A549 (cell line): ENCODE measurements around the gene FAM200C. TPM values are rescaled to one million over a fixed set of nuclear protein-coding genes. Genes with fewer than 3 reads are reported as not detected.

Source experiments
- ATAC-seq, 2 experiments: fragments of 200-7000 bp in 1 of 2; fragments of >200 bp in 1 of 2; cut with Nextera tagmentation in 1 of 2; cut with Tn5 transposase in 1 of 2; 3 replicates each; pipeline versions ENCODE4 v1.8.0 to v1.9.1; 2018 to 2020; ENCODE audit warnings: mild to moderate bottlenecking in 1 of 2, moderate library complexity in 1 of 2
- CTCF ChIA-PET: fragments of 300-600 bp; sonication (Branson Sonifier 250); formaldehyde crosslinking; extraction: SDS; loops from one replicate; lab custom pipeline; 2021; ENCODE audit warnings: antibody characterized with exemption, inconsistent platforms; lab: Yijun Ruan, JAX
- POLR2A ChIA-PET: fragments of 350-600 bp; formaldehyde crosslinking; extraction: SDS; loops from one replicate; lab custom pipeline; 2021; ENCODE audit warnings: antibody characterized with exemption, inconsistent platforms; lab: Yijun Ruan, JAX
- DNase-seq, 2 experiments: peaks; one replicate each; pipeline versions ENCODE4 v3.0.0 to v3.0.0-alpha.2; 2011 to 2016; ENCODE audit warnings: low read depth in 1 of 2, low spot score in 1 of 2
- FAIRE-seq: peaks from 2 replicates; lab custom pipeline; 2011; peaks lifted over from hg19 to GRCh38; lab: Jason Lieb, UNC
- H3K27ac ChIP-seq, 2 experiments: fragments of >200 bp; sonication (Bioruptor Twin); formaldehyde crosslinking; 3 replicates each; pipeline ENCODE4 v1.5.1; 2016 to 2017
- H3K4me1 ChIP-seq: fragments of >200 bp; sonication (Bioruptor Twin); formaldehyde crosslinking; 3 replicates; pipeline ENCODE4 v1.6.1; 2016
- H3K4me2 ChIP-seq: fragments of >200 bp; sonication (Bioruptor Twin); formaldehyde crosslinking; 3 replicates; pipeline ENCODE4 v1.6.1; 2016
- H3K4me3 ChIP-seq: fragments of >200 bp; sonication (Bioruptor Twin); formaldehyde crosslinking; 3 replicates; pipeline ENCODE4 v1.5.1; 2016
- H3K9me3 ChIP-seq: fragments of >200 bp; sonication (Bioruptor Twin); formaldehyde crosslinking; 3 replicates; pipeline ENCODE4 v1.6.1; 2016
- CBX2 ChIP-seq: fragments of 200-600 bp; sonication (generic); IDR thresholded peaks from 2 replicates; pipeline ENCODE4 v1.6.1; 2016; ENCODE audit warnings: low read depth, mild to moderate bottlenecking, borderline replicate concordance
- CEBPB ChIP-seq, 2 experiments: fragments of >200 bp in 1 of 2; sonication (Bioruptor Twin) in 1 of 2; formaldehyde crosslinking in 1 of 2; IDR thresholded peaks; 2 replicates each; pipeline ENCODE4 v1.6.1; 2012 to 2016
- CHD4 ChIP-seq: fragments of 200-600 bp; sonication (generic); IDR thresholded peaks from 2 replicates; pipeline ENCODE4 v1.6.1; 2016; ENCODE audit warnings: antibody characterized with exemption, mild to moderate bottlenecking, borderline replicate concordance
- EHMT2 ChIP-seq: fragments of 200-600 bp; sonication (generic); IDR thresholded peaks from 2 replicates; pipeline ENCODE4 v1.6.1; 2016; ENCODE audit warnings: antibody characterized with exemption, low read depth, mild to moderate bottlenecking, moderate library complexity
- EP300 ChIP-seq, 2 experiments: fragments of >200 bp; sonication (Bioruptor Twin); formaldehyde crosslinking; IDR thresholded peaks; 2 replicates in 1 of 2; 3 replicates in 1 of 2; pipeline ENCODE4 v1.6.1; 2016 to 2017
- FOSL2 ChIP-seq, 2 experiments: fragments of 450-650 bp in 1 of 2; fragments of >200 bp in 1 of 2; sonication (Bioruptor Twin) in 1 of 2; formaldehyde crosslinking; IDR thresholded peaks; 2 replicates each; pipeline versions ENCODE4 v1.5.0 to v1.6.1; 2016 to 2020; ENCODE audit warnings: mild to moderate bottlenecking in 1 of 2, moderate library complexity in 1 of 2
- HEYL ChIP-seq: fragments of 250-450 bp; sonication (Bioruptor Pico); IDR thresholded peaks from 2 replicates; pipeline ENCODE4 v1.8.0; 2021; ENCODE audit warnings: mild to moderate bottlenecking, moderate library complexity
- HOXA7 ChIP-seq: fragments of 250-450 bp; sonication (Bioruptor Pico); IDR thresholded peaks from 2 replicates; pipeline ENCODE4 v1.5.0; 2020; ENCODE audit warnings: mild to moderate bottlenecking, moderate library complexity
- KDM5A ChIP-seq: fragments of 200-600 bp; sonication (generic); IDR thresholded peaks from 2 replicates; pipeline ENCODE4 v1.6.1; 2016; ENCODE audit warnings: antibody characterized with exemption, mild to moderate bottlenecking
- MAFK ChIP-seq: fragments of 450-650 bp; IDR thresholded peaks from 2 replicates; pipeline ENCODE4 v1.6.1; 2014; ENCODE audit not compliant: partially characterized antibody
- MAZ ChIP-seq: fragments of 150-350 bp; IDR thresholded peaks from 2 replicates; pipeline ENCODE4 v1.6.1; 2014; ENCODE audit warnings: antibody characterized with exemption, low read depth, low read length, borderline replicate concordance
- NPAS2 ChIP-seq: fragments of 250-450 bp; sonication (Bioruptor Pico); IDR thresholded peaks from 2 replicates; pipeline ENCODE4 v1.8.0; 2022; ENCODE audit warnings: mild to moderate bottlenecking, moderate library complexity, borderline replicate concordance
- PHF8 ChIP-seq: fragments of 200-600 bp; sonication (generic); IDR thresholded peaks from 2 replicates; pipeline ENCODE4 v1.6.1; 2016; ENCODE audit warnings: low read depth, mild to moderate bottlenecking, antibody characterized with exemption, moderate library complexity, borderline replicate concordance
- SREBF2 ChIP-seq: fragments of 450-650 bp; IDR thresholded peaks from 2 replicates; pipeline ENCODE4 v1.6.1; 2014; ENCODE audit warnings: mild to moderate bottlenecking, moderate library complexity
- TFCP2L1 ChIP-seq: fragments of 250-450 bp; sonication (Bioruptor Pico); IDR thresholded peaks from 2 replicates; pipeline ENCODE4 v1.5.0; 2021; ENCODE audit warnings: mild to moderate bottlenecking
- ZSCAN20 ChIP-seq: fragments of 250-450 bp; sonication (Bioruptor Pico); IDR thresholded peaks from 2 replicates; pipeline ENCODE4 v1.8.0; 2022; ENCODE audit warnings: mild to moderate bottlenecking, moderate library complexity
- WGBS: methylation state at CpG from one replicate; pipeline ENCODE4 v1.1.6; 2017; ENCODE audit errors: missing lambda C conversion rate; 5-methylcytosine and 5-hydroxymethylcytosine counted together
- polyA plus RNA-seq, 4 experiments: library from polyadenylated mRNA; depleted of rRNA in 3 of 4; stranded (reverse); fragments of >200 nt; fragmentation: RNase III in 1 of 4; extraction: RNeasy Plus Mini Kit Qiagen cat#74134 plus additional on column Dnase treatment in 1 of 4; gene quantifications; 2 replicates in 3 of 4; 3 replicates in 1 of 4; pipeline ENCODE4 v1.2.3, GENCODE V29; 2011 to 2017
- TF ChIP-seq, protein P1 (sequence below): fragments of 150-350 bp; IDR thresholded peaks from 2 replicates; pipeline ENCODE4 v1.6.1; 2014; ENCODE audit warnings: low read depth, mild to moderate bottlenecking, low read length
- TF ChIP-seq, protein P2 (sequence below): fragments of 250-450 bp; sonication (Bioruptor Pico); IDR thresholded peaks from 2 replicates; pipeline ENCODE4 v1.5.0; 2021; ENCODE audit warnings: mild to moderate bottlenecking, moderate library complexity, borderline replicate concordance
- TF ChIP-seq, protein P3 (sequence below): fragments of >200 bp; sonication (Bioruptor Twin); formaldehyde crosslinking; IDR thresholded peaks from 3 replicates; pipeline ENCODE4 v1.5.1; 2016
- TF ChIP-seq, protein P4 (sequence below): IDR thresholded peaks from 2 replicates; pipeline ENCODE4 v1.6.1; 2012
- TF ChIP-seq, protein P5 (sequence below): fragments of >200 bp; sonication (Bioruptor Twin); formaldehyde crosslinking; IDR thresholded peaks from 2 replicates; pipeline ENCODE4 v1.6.1; 2016
- TF ChIP-seq, protein P6 (sequence below): fragments of >200 bp; sonication (Bioruptor Twin); formaldehyde crosslinking; IDR thresholded peaks from 3 replicates; pipeline ENCODE4 v1.6.1; 2016

The FAM200C gene
- polyA plus RNA-seq, 2 of the 4 experiments (the other 2 are of a cell fraction), result 2.7 to 4.3 TPM

DNA sequence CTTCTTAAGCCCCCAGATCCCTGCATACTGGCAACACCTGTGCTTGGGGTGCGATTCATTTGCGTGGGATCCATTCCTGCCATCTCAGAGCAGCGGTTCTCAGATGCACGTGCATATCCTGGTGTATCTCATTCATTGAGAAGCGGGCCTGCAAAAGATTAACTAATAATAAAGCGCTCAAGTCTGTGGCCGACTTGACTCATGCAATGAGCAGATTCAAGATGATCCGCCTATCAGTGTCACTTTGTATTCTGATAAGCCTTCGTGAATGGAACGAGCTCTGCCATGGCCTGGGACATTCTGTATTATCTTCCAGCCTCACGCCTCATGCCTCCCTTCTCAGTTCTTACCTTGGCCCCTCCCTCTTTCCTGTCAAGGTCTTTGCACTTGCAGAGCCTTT lies 51.8 kb downstream of the FAM200C start:
- no peak overlapping the region for H3K4me2 ChIP-seq
- ChIA-PET CTCF (interaction anchor here (0.9 to 10.1 kb wide), 7 partner anchors 18 to 326 kb away, joined by 3 to 244 read pairs (median 3); no protein-coding TSS in a partner anchor), POLR2A (no interaction called here)
- DNase-seq (no peak), FAIRE-seq (no peak), ATAC-seq (no peak)
- no peak overlapping the region for H3K27ac ChIP-seq
- 83% methylated on average over 11 of the region's 11 CpGs for WGBS
- no peak overlapping the region for H3K4me3 ChIP-seq
- no peak for TF ChIP-seq MAFK
- no peak for TF ChIP-seq EHMT2
- TF ChIP-seq, protein P1, sequence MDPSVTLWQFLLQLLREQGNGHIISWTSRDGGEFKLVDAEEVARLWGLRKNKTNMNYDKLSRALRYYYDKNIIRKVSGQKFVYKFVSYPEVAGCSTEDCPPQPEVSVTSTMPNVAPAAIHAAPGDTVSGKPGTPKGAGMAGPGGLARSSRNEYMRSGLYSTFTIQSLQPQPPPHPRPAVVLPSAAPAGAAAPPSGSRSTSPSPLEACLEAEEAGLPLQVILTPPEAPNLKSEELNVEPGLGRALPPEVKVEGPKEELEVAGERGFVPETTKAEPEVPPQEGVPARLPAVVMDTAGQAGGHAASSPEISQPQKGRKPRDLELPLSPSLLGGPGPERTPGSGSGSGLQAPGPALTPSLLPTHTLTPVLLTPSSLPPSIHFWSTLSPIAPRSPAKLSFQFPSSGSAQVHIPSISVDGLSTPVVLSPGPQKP, result no peak
- TF ChIP-seq NPAS2 (CRISPR knock-in tag), result no peak
- H3K9me3 ChIP-seq, result no peaks in the 10 kb centered on the region
- H3K4me1 ChIP-seq, result peaks cover 4% of the 10 kb centered on the region; the same call in 2 of the 3 replicates

DNA sequence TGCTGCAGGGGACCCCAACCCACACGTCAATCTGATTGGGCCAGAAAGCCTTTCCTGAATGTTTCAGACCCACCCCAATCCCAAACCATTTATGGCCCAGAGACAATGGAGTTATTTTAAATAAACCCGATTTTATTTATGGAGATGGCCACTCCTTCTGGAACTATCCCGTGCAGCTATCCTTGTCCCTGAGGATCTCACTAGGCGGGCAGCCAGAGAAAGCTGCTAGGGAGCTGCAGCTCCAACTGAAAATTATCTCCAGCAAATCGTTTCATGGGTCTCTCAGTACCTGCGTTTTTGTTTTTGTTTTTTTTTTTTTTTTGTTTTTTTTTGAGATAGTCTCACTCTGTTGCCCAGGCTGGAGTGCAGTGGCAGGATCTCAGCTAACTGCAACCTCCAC lies 52.4 kb downstream of the FAM200C start:
- CTCF ChIA-PET, result interaction anchor here (0.6 to 10.1 kb wide), 8 partner anchors 19 to 325 kb away, joined by 3 to 244 read pairs (median 8); no protein-coding TSS in a partner anchor
- Histone ChIP-seq H3K4me1 (peaks cover 9% of the 10 kb centered on the region), H3K4me3 (no peak overlapping the region), H3K27ac (no peak overlapping the region), H3K4me2 (no peak overlapping the region), H3K9me3 (no peaks in the 10 kb centered on the region)
- DNase-seq (no peak), FAIRE-seq (no peak), ATAC-seq (no peak)
- POLR2A ChIA-PET, result no interaction called here
- TF ChIP-seq, protein P2, sequence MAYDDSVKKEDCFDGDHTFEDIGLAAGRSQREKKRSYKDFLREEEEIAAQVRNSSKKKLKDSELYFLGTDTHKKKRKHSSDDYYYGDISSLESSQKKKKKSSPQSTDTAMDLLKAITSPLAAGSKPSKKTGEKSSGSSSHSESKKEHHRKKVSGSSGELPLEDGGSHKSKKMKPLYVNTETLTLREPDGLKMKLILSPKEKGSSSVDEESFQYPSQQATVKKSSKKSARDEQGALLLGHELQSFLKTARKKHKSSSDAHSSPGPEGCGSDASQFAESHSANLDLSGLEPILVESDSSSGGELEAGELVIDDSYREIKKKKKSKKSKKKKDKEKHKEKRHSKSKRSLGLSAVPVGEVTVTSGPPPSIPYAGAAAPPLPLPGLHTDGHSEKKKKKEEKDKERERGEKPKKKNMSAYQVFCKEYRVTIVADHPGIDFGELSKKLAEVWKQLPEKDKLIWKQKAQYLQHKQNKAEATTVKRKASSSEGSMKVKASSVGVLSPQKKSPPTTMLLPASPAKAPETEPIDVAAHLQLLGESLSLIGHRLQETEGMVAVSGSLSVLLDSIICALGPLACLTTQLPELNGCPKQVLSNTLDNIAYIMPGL, result no peak
- TF ChIP-seq HEYL (CRISPR knock-in tag) (no peak), KDM5A (no peak), CHD4 (no peak), CBX2 (no peak), HOXA7 (no peak), ZSCAN20 (CRISPR knock-in tag) (no peak), FOSL2 (IDR thresholded peaks at IDR 0.05) (no peak), FOSL2 (CRISPR knock-in tag; IDR thresholded peaks at IDR 0.05) (no peak), PHF8 (no peak), CEBPB (IDR thresholded peaks at IDR 0.05) (no peak), EP300 (IDR thresholded peaks at IDR 0.05) (no peak), MAZ (no peak), SREBF2 (no peak), TFCP2L1 (CRISPR knock-in tag) (no peak)
- TF ChIP-seq, protein P3, sequence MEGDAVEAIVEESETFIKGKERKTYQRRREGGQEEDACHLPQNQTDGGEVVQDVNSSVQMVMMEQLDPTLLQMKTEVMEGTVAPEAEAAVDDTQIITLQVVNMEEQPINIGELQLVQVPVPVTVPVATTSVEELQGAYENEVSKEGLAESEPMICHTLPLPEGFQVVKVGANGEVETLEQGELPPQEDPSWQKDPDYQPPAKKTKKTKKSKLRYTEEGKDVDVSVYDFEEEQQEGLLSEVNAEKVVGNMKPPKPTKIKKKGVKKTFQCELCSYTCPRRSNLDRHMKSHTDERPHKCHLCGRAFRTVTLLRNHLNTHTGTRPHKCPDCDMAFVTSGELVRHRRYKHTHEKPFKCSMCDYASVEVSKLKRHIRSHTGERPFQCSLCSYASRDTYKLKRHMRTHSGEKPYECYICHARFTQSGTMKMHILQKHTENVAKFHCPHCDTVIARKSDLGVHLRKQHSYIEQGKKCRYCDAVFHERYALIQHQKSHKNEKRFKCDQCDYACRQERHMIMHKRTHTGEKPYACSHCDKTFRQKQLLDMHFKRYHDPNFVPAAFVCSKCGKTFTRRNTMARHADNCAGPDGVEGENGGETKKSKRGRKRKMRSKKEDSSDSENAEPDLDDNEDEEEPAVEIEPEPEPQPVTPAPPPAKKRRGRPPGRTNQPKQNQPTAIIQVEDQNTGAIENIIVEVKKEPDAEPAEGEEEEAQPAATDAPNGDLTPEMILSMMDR, result no peak
- TF ChIP-seq, protein P4, sequence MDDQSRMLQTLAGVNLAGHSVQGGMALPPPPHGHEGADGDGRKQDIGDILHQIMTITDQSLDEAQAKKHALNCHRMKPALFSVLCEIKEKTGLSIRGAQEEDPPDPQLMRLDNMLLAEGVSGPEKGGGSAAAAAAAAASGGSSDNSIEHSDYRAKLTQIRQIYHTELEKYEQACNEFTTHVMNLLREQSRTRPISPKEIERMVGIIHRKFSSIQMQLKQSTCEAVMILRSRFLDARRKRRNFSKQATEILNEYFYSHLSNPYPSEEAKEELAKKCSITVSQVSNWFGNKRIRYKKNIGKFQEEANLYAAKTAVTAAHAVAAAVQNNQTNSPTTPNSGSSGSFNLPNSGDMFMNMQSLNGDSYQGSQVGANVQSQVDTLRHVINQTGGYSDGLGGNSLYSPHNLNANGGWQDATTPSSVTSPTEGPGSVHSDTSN, result no peak
- TF ChIP-seq, protein P5, sequence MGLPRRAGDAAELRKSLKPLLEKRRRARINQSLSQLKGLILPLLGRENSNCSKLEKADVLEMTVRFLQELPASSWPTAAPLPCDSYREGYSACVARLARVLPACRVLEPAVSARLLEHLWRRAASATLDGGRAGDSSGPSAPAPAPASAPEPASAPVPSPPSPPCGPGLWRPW, result no peak
- TF ChIP-seq, protein P6, sequence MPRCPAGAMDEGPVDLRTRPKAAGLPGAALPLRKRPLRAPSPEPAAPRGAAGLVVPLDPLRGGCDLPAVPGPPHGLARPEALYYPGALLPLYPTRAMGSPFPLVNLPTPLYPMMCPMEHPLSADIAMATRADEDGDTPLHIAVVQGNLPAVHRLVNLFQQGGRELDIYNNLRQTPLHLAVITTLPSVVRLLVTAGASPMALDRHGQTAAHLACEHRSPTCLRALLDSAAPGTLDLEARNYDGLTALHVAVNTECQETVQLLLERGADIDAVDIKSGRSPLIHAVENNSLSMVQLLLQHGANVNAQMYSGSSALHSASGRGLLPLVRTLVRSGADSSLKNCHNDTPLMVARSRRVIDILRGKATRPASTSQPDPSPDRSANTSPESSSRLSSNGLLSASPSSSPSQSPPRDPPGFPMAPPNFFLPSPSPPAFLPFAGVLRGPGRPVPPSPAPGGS, result no peak
- WGBS, result 51% methylated on average over 6 of the region's 6 CpGs
